Activated T-cell treated with anti-CD3 and anti-CD28 coated beads, Interleukin-2, amount 50 U/mL, for 1 hour (primary cell): ENCODE data around the gene PRKAR2A.
"Not testable (repeated sequence)": the region's sequence is repeated elsewhere in the genome, so short reads cannot be mapped to it uniquely, and the experiment has no call there.

Source experiments
- DNase-seq: peaks from one replicate; pipeline ENCODE4 v3.0.0-alpha.2; 2020

Gene PRKAR2A

GRCh38 chr3:48835650-48836366 lies 11.9 kb downstream of the PRKAR2A start:
- no peak for DNase-seq

- DNase-seq: no peak
Observed at GRCh38 chr3:48832684-48833083, 15.0 kb downstream of the PRKAR2A start.

- DNase-seq: no peak
Observed at GRCh38 chr3:48830715-48831114, 17.0 kb downstream of the PRKAR2A start.

- DNase-seq: not testable (repeated sequence)
Observed at GRCh38 chr3:48829525-48829924, 18.1 kb downstream of the PRKAR2A start.

GRCh38 chr3:48827874-48828273 lies 19.8 kb downstream of the PRKAR2A start:
- DNase-seq: not testable (repeated sequence)

GRCh38 chr3:48826451-48826850 lies 21.2 kb downstream of the PRKAR2A start:
- DNase-seq: no peak

- no peak for DNase-seq
Observed at GRCh38 chr3:48820612-48821324, 26.9 kb downstream of the PRKAR2A start.

GRCh38 chr3:48819234-48820221 lies 28.1 kb downstream of the PRKAR2A start:
- no peak for DNase-seq

- no peak for DNase-seq
Observed at GRCh38 chr3:48811524-48811923, 36.1 kb downstream of the PRKAR2A start.

- DNase-seq: no peak
Observed at GRCh38 chr3:48804930-48805329, 42.7 kb downstream of the PRKAR2A start.

GRCh38 chr3:48800831-48801230 lies 46.8 kb downstream of the PRKAR2A start:
- not testable (repeated sequence) for DNase-seq

- no peak for DNase-seq
Observed at GRCh38 chr3:48798998-48799397, 48.7 kb downstream of the PRKAR2A start.

- no peak for DNase-seq
Observed at GRCh38 chr3:48797626-48798025, 50.0 kb downstream of the PRKAR2A start.

- DNase-seq: no peak
Observed at GRCh38 chr3:48795997-48796732, 51.5 kb downstream of the PRKAR2A start.

GRCh38 chr3:48793484-48793883 lies 54.2 kb downstream of the PRKAR2A start:
- DNase-seq: not testable (repeated sequence)

GRCh38 chr3:48789665-48790064 lies 58.0 kb downstream of the PRKAR2A start:
- DNase-seq: no peak

GRCh38 chr3:48788544-48789162 lies 59.0 kb downstream of the PRKAR2A start:
- DNase-seq: no peak

- no peak for DNase-seq
Observed at GRCh38 chr3:48784426-48785120, 63.1 kb downstream of the PRKAR2A start.

GRCh38 chr3:48783304-48783703 lies 64.4 kb downstream of the PRKAR2A start:
- DNase-seq: no peak

GRCh38 chr3:48782046-48782445 lies 65.6 kb downstream of the PRKAR2A start:
- no peak for DNase-seq

GRCh38 chr3:48778565-48778964 lies 69.1 kb downstream of the PRKAR2A start:
- DNase-seq: not testable (repeated sequence)
